Suprapubic skin (tissue), 4 donors: Measurements from ENCODE around the gene SAMD11. TPM values are rescaled to one million over a fixed set of nuclear protein-coding genes. Genes with fewer than 3 reads are reported as not detected.

Source experiments
- DNase-seq, 2 donors: peaks; one replicate each; pipeline ENCODE4 v3.0.0-alpha.2; 2019; ENCODE audit warnings: low spot score in 2 of 2
- H3K27ac ChIP-seq: fragments of 200-600 bp; sonication (generic); one replicate; pipeline ENCODE4 v1.5.1; 2019
- H3K27me3 ChIP-seq: fragments of 200-600 bp; sonication (generic); one replicate; pipeline ENCODE4 v1.5.1; 2019
- H3K36me3 ChIP-seq: fragments of 200-600 bp; sonication (generic); one replicate; pipeline ENCODE4 v1.5.1; 2019
- H3K4me1 ChIP-seq: fragments of 200-600 bp; sonication (generic); one replicate; pipeline ENCODE4 v1.5.1; 2019
- H3K4me3 ChIP-seq: fragments of 200-600 bp; sonication (generic); one replicate; pipeline ENCODE4 v1.5.1; 2019; ENCODE audit warnings: mild to moderate bottlenecking
- H3K9me3 ChIP-seq: fragments of 200-600 bp; sonication (generic); one replicate; pipeline ENCODE4 v1.5.1; 2019
- EP300 ChIP-seq: sonication (generic); formaldehyde crosslinking; IDR thresholded peaks from one replicate; pipeline ENCODE4 v1.6.1; 2017; ENCODE audit warnings: antibody characterized with exemption
- POLR2A ChIP-seq, 2 donors: fragments of 450-650 bp; IDR thresholded peaks; one replicate each; pipeline ENCODE4 v1.6.1; 2017; ENCODE audit warnings: antibody characterized with exemption in 2 of 2, mild to moderate bottlenecking in 2 of 2, moderate library complexity in 2 of 2
- POLR2AphosphoS5 ChIP-seq, 3 donors: sonication (generic); formaldehyde crosslinking; IDR thresholded peaks; one replicate each; pipeline ENCODE4 v1.6.1; 2017; ENCODE audit warnings: antibody characterized with exemption in 3 of 3
- WGBS: methylation state at CpG from one replicate; pipeline ENCODE4 v1.1.5; 2018; 5-methylcytosine and 5-hydroxymethylcytosine counted together
- total RNA-seq, 4 donors: library from RNA; depleted of rRNA; stranded (reverse); fragments of >200 nt; gene quantifications; one replicate each; pipeline ENCODE4 v1.1.0, GENCODE V29; 2016
- TF ChIP-seq, protein P1 (sequence below), 2 donors: fragments of 200-600 bp in 1 of 2; fragments of 450-650 bp in 1 of 2; sonication (generic) in 1 of 2; IDR thresholded peaks; one replicate each; pipeline ENCODE4 v1.5.1; 2016 to 2019; ENCODE audit warnings: antibody characterized with exemption in 2 of 2, mild to moderate bottlenecking in 1 of 2, moderate library complexity in 1 of 2

Gene SAMD11
- total RNA-seq, 4 donors from 2014 or later: 0.85 to 2.0 (median 1.5) TPM; not detected in 1

DNA sequence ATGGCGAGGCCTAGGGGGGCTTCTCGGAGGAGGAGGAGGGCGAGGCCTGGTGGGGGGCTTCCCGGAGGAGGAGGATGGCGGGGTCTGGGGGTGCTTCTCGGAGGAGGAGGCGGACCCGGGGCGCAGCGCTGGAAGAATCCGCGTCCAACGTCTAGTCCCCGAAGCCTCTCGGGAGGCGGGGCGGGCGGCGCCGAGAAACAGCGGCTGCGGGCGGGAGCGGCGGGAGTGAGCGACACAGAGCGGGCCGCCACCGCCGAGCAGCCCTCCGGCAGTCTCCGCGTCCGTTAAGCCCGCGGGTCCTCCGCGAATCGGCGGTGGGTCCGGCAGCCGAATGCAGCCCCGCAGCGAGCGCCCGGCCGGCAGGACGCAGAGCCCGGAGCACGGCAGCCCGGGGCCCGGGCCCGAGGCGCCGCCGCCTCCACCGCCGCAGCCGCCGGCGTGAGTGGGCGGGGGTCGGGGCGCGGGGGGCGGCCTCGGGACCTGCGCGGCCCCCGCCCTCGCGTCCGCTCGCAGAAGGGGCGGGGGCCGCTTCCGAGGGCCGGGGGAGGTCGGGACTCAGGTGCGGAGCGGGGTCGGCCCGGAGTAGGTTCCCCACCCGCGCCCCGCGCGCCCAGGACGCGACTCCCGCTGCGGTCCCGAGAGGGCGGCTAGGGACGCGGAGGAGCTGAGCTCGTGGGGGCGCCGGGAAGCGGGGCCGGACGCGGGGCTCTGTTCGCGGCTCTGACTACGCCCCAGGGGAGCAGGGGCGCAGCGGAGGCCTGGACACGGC lies 36.8 kb downstream of the SAMD11 start, which contains the start of gene KLHL17:
Gene KLHL17, plus strand, starts transcription at position 222 of the 769 bp plus-strand sequence. Its CDS starts 110 bp downstream, at position 332.
- H3K36me3 ChIP-seq: peaks cover 25% of the 10 kb centered on the region
- TF ChIP-seq POLR2AphosphoS5 (IDR thresholded peaks at IDR 0.05) (no peak), POLR2A (IDR thresholded peaks at IDR 0.05) (no peak)
- no peaks in the 10 kb centered on the region for H3K27me3 ChIP-seq
- 4% methylated on average over 21 of the region's 109 CpGs for WGBS
- H3K4me3 ChIP-seq: peak within 1 kb of the TSS; percentile 95
- H3K27ac ChIP-seq: no peak within 1 kb of the TSS
- H3K4me1 ChIP-seq: peaks cover 43% of the 10 kb centered on the region
- no peaks in the 10 kb centered on the region for H3K9me3 ChIP-seq
- no peak for DNase-seq

DNA sequence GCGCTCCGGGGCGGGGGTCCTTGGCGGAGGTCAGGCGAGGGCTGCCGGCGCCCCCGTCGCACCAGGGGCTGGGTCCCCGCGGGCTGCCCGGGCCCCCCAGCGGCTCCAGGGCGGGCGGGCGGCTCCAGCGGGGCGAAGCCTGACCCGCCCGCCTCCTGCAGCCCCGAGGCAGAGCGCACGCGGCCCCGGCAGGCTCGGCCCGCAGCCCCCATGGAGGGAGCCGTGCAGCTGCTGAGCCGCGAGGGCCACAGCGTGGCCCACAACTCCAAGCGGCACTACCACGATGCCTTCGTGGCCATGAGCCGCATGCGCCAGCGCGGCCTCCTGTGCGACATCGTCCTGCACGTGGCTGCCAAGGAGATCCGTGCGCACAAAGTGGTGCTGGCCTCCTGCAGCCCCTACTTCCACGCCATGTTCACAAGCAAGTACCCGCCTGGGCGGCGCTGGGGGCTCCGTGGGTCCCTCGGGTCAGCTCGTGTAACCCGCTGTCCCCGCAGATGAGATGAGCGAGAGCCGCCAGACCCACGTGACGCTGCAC lies 37.5 kb downstream of the SAMD11 start:
- 63% methylated on average over 8 of the region's 56 CpGs for WGBS
- no peak overlapping the region for H3K27ac ChIP-seq
- H3K27me3 ChIP-seq: no peaks in the 10 kb centered on the region
- TF ChIP-seq POLR2AphosphoS5 (IDR thresholded peaks at IDR 0.05) (no peak), EP300 (no peak), POLR2A (IDR thresholded peaks at IDR 0.05) (no peak)
- TF ChIP-seq, protein P1, sequence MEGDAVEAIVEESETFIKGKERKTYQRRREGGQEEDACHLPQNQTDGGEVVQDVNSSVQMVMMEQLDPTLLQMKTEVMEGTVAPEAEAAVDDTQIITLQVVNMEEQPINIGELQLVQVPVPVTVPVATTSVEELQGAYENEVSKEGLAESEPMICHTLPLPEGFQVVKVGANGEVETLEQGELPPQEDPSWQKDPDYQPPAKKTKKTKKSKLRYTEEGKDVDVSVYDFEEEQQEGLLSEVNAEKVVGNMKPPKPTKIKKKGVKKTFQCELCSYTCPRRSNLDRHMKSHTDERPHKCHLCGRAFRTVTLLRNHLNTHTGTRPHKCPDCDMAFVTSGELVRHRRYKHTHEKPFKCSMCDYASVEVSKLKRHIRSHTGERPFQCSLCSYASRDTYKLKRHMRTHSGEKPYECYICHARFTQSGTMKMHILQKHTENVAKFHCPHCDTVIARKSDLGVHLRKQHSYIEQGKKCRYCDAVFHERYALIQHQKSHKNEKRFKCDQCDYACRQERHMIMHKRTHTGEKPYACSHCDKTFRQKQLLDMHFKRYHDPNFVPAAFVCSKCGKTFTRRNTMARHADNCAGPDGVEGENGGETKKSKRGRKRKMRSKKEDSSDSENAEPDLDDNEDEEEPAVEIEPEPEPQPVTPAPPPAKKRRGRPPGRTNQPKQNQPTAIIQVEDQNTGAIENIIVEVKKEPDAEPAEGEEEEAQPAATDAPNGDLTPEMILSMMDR (IDR thresholded peaks at IDR 0.05): no peak
- no peak for DNase-seq
- H3K9me3 ChIP-seq: no peaks in the 10 kb centered on the region
- H3K36me3 ChIP-seq: peaks cover 19% of the 10 kb centered on the region
- peak overlapping the region; percentile 95 for H3K4me3 ChIP-seq
- peaks cover 50% of the 10 kb centered on the region for H3K4me1 ChIP-seq

DNA sequence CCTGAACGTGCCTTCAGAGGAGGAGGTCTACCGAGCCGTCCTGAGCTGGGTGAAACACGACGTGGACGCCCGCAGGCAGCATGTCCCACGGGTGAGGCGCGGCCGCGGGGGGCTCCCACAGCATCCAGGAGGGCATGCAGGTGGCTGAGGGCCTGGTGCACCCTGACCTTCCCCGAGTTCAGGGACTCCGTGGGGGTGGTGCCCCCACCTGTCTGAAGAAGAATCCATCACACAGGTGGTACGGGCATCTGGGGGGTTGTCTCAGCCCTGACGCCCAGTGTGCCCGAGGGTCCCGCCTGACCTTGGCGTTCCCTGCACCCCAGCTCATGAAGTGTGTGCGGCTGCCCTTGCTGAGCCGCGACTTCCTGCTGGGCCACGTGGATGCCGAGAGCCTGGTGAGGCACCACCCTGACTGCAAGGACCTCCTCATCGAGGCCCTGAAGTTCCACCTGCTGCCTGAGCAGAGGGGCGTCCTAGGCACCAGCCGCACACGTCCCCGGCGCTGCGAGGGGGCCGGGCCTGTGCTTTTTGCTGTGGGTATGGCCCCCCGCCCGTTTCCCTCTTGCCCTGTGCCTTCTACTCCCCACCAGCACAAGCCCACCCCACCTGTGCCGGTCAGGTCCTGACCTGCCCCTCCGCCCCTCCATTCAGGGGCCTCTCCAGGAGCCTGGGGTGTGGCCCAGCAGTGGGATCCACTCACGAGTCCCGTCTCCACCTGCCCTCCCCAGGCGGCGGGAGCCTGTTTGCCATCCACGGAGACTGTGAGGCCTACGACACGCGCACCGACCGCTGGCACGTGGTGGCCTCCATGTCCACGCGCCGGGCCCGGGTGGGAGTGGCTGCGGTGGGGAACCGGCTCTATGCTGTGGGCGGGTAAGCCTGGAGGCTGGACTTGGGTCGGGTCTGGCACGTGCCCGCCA lies 38.9 kb downstream of the SAMD11 start:
- Histone ChIP-seq H3K9me3 (no peaks in the 10 kb centered on the region), H3K4me1 (peaks cover 53% of the 10 kb centered on the region), H3K4me3 (no peak overlapping the region), H3K36me3 (peaks cover 10% of the 10 kb centered on the region), H3K27me3 (peaks cover 4% of the 10 kb centered on the region), H3K27ac (no peak overlapping the region)
- TF ChIP-seq, protein P1 (IDR thresholded peaks at IDR 0.05): no peak
- TF ChIP-seq POLR2AphosphoS5 (IDR thresholded peaks at IDR 0.05) (no peak), POLR2A (IDR thresholded peaks at IDR 0.05) (no peak), EP300 (no peak)
- WGBS: 97% methylated on average over 12 of the region's 57 CpGs
- DNase-seq: no peak

DNA sequence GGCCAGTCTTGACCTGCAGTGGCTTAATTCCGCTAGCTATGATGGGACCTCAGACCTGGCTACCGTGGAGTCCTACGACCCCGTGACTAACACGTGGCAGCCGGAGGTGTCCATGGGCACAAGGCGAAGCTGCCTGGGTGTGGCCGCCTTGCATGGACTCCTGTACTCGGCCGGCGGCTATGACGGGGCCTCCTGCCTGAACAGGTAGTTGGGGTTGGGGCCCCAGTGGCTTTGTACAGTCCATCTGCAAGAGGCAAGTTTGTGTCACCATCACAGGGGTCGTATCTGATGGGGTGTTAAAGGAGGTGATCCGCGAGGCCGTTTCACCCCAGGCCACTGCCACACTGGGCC lies 39.6 kb downstream of the SAMD11 start:
- TF ChIP-seq, protein P1 (IDR thresholded peaks at IDR 0.05): no peak
- no peak for TF ChIP-seq EP300
- TF ChIP-seq POLR2A (IDR thresholded peaks at IDR 0.05): no peak
- no peak for TF ChIP-seq POLR2AphosphoS5 (IDR thresholded peaks at IDR 0.05)
- DNase-seq: no peak
- H3K4me1 ChIP-seq: peaks cover 52% of the 10 kb centered on the region
- H3K9me3 ChIP-seq: no peaks in the 10 kb centered on the region
- H3K4me3 ChIP-seq: no peak overlapping the region
- WGBS: 84% methylated on average over 9 of the region's 16 CpGs
- peaks cover 6% of the 10 kb centered on the region for H3K27me3 ChIP-seq
- H3K27ac ChIP-seq: no peak overlapping the region
- H3K36me3 ChIP-seq: peaks cover 10% of the 10 kb centered on the region

DNA sequence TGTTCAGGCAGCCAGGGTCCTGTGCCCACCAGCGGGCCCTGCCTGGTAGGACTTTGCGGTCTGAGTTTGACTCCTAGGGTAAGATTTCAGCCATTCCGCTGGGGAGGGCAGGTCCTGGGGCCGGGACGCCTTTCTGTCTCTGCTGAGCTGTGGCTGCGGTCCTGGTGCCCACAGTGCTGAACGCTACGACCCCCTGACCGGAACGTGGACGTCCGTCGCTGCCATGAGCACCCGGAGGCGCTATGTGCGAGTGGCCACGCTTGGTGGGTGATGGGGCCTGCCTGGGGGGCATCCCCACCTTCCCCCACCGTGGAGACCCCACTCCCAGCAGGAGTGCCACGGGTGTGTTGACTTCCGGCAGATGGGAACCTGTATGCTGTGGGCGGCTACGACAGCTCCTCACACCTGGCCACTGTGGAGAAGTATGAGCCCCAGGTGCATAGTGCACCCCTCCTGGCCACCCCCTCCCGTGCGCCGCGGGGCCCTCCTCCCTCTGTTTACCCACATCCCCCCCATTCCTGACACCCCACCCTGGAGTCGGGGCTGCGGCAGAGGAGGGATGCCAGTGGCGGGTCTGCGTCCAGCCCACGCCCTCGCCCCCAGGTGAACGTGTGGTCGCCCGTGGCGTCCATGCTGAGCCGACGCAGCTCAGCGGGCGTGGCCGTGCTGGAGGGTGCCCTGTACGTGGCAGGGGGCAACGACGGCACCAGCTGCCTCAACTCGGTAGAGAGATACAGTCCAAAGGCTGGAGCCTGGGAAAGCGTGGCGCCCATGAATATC lies 40.2 kb downstream of the SAMD11 start:
- no peaks in the 10 kb centered on the region for H3K9me3 ChIP-seq
- H3K36me3 ChIP-seq: peaks cover 10% of the 10 kb centered on the region
- 83% methylated on average over 15 of the region's 47 CpGs for WGBS
- peaks cover 6% of the 10 kb centered on the region for H3K27me3 ChIP-seq
- DNase-seq: no peak
- H3K4me3 ChIP-seq: no peak overlapping the region
- no peak overlapping the region for H3K27ac ChIP-seq
- peaks cover 50% of the 10 kb centered on the region for H3K4me1 ChIP-seq
- TF ChIP-seq EP300: no peak
- TF ChIP-seq POLR2AphosphoS5 (IDR thresholded peaks at IDR 0.05): no peak
- TF ChIP-seq POLR2A (IDR thresholded peaks at IDR 0.05): no peak
- TF ChIP-seq, protein P1 (IDR thresholded peaks at IDR 0.05): no peak
